Sigmoid colon (tissue), 7 donors: Measurements from ENCODE around the gene HIVEP3. TPM values are rescaled to one million over a fixed set of nuclear protein-coding genes. Genes with fewer than 3 reads are reported as not detected.

Experiments
- DNase-seq: peaks from one replicate; pipeline ENCODE4 v3.0.0-alpha.2; 2019
- H3K27ac ChIP-seq, 4 donors: fragments of 200-600 bp; sonication (generic); one replicate each; pipeline ENCODE4 v1.5.1; 2016 to 2019; ENCODE audit warnings: mild to moderate bottlenecking in 1 of 4
- H3K27me3 ChIP-seq, 3 donors: fragments of 200-600 bp; sonication (generic); one replicate each; pipeline ENCODE4 v1.5.1; 2019; ENCODE audit warnings: mild to moderate bottlenecking in 1 of 3
- H3K36me3 ChIP-seq, 4 donors: fragments of 200-600 bp; sonication (generic); one replicate each; pipeline ENCODE4 v1.5.1; 2016 to 2019
- H3K4me1 ChIP-seq, 4 donors: fragments of 200-600 bp; sonication (generic); one replicate each; pipeline ENCODE4 v1.5.1; 2017 to 2019
- H3K4me3 ChIP-seq, 4 donors: fragments of 200-600 bp; sonication (generic); one replicate each; pipeline ENCODE4 v1.5.1; 2017 to 2019; ENCODE audit warnings: mild to moderate bottlenecking in 2 of 4, moderate library complexity in 1 of 4
- H3K9me3 ChIP-seq, 4 donors: fragments of 200-600 bp in 3 of 4; sonication (generic) in 3 of 4; one replicate each; pipeline versions ENCODE4 v1.5.1 to v1.6.1; 2013 to 2019
- EP300 ChIP-seq, 4 donors: sonication (generic); formaldehyde crosslinking; IDR thresholded peaks; one replicate each; pipeline ENCODE4 v1.6.1; 2017; ENCODE audit warnings: antibody characterized with exemption in 4 of 4
- POLR2A ChIP-seq, 2 donors: fragments of 450-650 bp; IDR thresholded peaks; one replicate each; pipeline ENCODE4 v1.6.1; 2016; ENCODE audit warnings: antibody characterized with exemption in 2 of 2, mild to moderate bottlenecking in 2 of 2, moderate library complexity in 2 of 2
- POLR2AphosphoS5 ChIP-seq, 4 donors: sonication (generic); formaldehyde crosslinking; IDR thresholded peaks; one replicate each; pipeline ENCODE4 v1.6.1; 2017; ENCODE audit warnings: antibody characterized with exemption in 4 of 4
- WGBS, 2 donors: extraction: QIAGEN DNeasy Blood & Tissue Kit; methylation state at CpG; one replicate each; pipeline ENCODE4 v1.1.7; 2013; 5-methylcytosine and 5-hydroxymethylcytosine counted together
- intact Hi-C: fragments of 100-400 bp; cut with DNase I; formaldehyde crosslinking; loops from one replicate; pipeline ENCODE4 v1.15.1; 2023
- polyA plus RNA-seq, 3 donors: library from polyadenylated mRNA; stranded (reverse); fragments of 200-250 nt; gene quantifications; one replicate each; pipeline ENCODE4 v1.2.3, GENCODE V29; 2013
- total RNA-seq, 4 donors: library from RNA; depleted of rRNA; stranded (reverse); fragments of >200 nt; gene quantifications; one replicate each; pipeline ENCODE4 v1.1.0, GENCODE V29; 2016
- TF ChIP-seq, protein P1 (sequence below), 4 experiments: fragments of 450-650 bp in 3 of 4; fragments of 200-600 bp in 1 of 4; IDR thresholded peaks; one replicate each; pipeline ENCODE4 v1.5.1; 2016 to 2019; ENCODE audit warnings: antibody characterized with exemption in 4 of 4, mild to moderate bottlenecking in 3 of 4, moderate library complexity in 2 of 4
- donor health status: healthy with polysubstance abuse.
- donor health status: Bipolar disorder and iron deficiency.
- donor health status: healthy.

Gene HIVEP3
- total and polyA plus RNA-seq, 7 donors: 1.4 to 7.8 (median 3.2) TPM

DNA sequence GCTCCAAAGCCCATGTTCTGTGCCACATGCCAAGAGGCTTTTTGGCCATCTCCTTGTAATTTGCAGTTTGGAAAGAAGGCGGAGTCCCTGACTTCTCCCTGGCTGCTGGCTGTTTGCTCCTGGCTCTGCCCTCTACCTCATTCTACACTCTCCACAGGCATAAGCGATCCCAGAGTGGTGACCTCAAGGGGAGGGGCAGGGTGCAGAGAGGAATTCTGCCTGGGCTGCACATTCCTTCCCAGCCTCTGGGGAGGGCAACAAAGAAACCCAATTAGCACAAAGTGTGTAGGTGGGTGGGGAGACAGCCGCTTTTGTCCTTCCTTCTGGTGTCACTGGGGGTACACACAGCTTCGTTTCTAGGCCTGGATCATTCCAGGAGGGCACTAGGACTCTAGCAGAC is 95.3 kb downstream of the HIVEP3 start:
- Histone ChIP-seq H3K36me3 (no peaks in the 10 kb centered on the region), H3K4me3 (no peak overlapping the region), H3K9me3 (no peaks in the 10 kb centered on the region), H3K4me1 (peaks cover 0 to 9% (median 6%) of the 10 kb centered on the region in 4 donors), H3K27ac (no peak overlapping the region), H3K27me3 (no peaks in the 10 kb centered on the region)
- TF ChIP-seq, protein P1, sequence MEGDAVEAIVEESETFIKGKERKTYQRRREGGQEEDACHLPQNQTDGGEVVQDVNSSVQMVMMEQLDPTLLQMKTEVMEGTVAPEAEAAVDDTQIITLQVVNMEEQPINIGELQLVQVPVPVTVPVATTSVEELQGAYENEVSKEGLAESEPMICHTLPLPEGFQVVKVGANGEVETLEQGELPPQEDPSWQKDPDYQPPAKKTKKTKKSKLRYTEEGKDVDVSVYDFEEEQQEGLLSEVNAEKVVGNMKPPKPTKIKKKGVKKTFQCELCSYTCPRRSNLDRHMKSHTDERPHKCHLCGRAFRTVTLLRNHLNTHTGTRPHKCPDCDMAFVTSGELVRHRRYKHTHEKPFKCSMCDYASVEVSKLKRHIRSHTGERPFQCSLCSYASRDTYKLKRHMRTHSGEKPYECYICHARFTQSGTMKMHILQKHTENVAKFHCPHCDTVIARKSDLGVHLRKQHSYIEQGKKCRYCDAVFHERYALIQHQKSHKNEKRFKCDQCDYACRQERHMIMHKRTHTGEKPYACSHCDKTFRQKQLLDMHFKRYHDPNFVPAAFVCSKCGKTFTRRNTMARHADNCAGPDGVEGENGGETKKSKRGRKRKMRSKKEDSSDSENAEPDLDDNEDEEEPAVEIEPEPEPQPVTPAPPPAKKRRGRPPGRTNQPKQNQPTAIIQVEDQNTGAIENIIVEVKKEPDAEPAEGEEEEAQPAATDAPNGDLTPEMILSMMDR (IDR thresholded peaks at IDR 0.05): no peak
- TF ChIP-seq POLR2A (IDR thresholded peaks at IDR 0.05): no peak
- no peak for TF ChIP-seq POLR2AphosphoS5 (IDR thresholded peaks at IDR 0.05)
- TF ChIP-seq EP300 (IDR thresholded peaks at IDR 0.05): no peak
- 55 to 78% methylated on average over 4 of the region's 4 CpGs for WGBS, 2 donors
- intact Hi-C loops: no loop called here
- DNase-seq: no peak

DNA sequence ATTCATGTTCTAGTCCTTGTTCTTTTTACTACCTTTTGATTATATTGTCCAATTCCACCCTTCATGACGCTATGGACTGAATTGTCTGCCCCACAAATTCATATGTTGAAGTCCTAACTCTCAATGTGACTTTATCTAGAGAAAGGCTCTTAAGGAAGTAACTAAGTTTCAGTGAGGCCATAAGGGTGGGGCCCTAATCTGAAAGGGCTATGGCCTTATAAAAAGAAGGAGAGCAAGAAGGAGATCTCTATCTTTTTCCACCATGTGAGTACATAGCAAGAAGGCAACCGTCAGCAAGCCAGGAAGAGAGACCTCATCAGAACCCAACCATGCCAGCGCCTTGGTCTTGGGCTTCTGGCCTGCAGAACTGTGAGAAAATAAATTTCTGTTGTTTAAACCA is 95.9 kb downstream of the HIVEP3 start:
- Histone ChIP-seq H3K27ac (no peak overlapping the region), H3K9me3 (no peaks in the 10 kb centered on the region), H3K4me1 (peaks cover 0 to 3% (median under 1%) of the 10 kb centered on the region in 4 donors), H3K36me3 (no peaks in the 10 kb centered on the region), H3K27me3 (no peaks in the 10 kb centered on the region), H3K4me3 (no peak overlapping the region)
- intact Hi-C loops: no loop called here
- 35 to 70% methylated on average over 3 of the region's 3 CpGs for WGBS, 2 donors
- no peak for DNase-seq
- TF ChIP-seq POLR2AphosphoS5 (IDR thresholded peaks at IDR 0.05) (no peak), POLR2A (IDR thresholded peaks at IDR 0.05) (no peak), EP300 (IDR thresholded peaks at IDR 0.05) (no peak)
- TF ChIP-seq, protein P1 (IDR thresholded peaks at IDR 0.05): no peak

GRCh38 chr1:41819843-41820242 is 98.9 kb downstream of the HIVEP3 start:
- Histone ChIP-seq H3K9me3 (no peaks in the 10 kb centered on the region), H3K4me1 (no peaks in the 10 kb centered on the region), H3K36me3 (no peaks in the 10 kb centered on the region), H3K27me3 (no peaks in the 10 kb centered on the region), H3K4me3 (no peak overlapping the region), H3K27ac (no peak overlapping the region)
- TF ChIP-seq EP300 (IDR thresholded peaks at IDR 0.05) (no peak), POLR2A (IDR thresholded peaks at IDR 0.05) (no peak), POLR2AphosphoS5 (IDR thresholded peaks at IDR 0.05) (no peak)
- TF ChIP-seq, protein P1 (IDR thresholded peaks at IDR 0.05): no peak
- 85 to 94% methylated on average over 1 of the region's 1 CpG for WGBS, 2 donors
- no peak for DNase-seq
- intact Hi-C loops: no loop called here

GRCh38 chr1:41819069-41819468 is 99.7 kb downstream of the HIVEP3 start:
- intact Hi-C loops: no loop called here
- no peaks in the 10 kb centered on the region for H3K9me3 ChIP-seq
- no peaks in the 10 kb centered on the region for H3K27me3 ChIP-seq
- no peaks in the 10 kb centered on the region for H3K36me3 ChIP-seq
- TF ChIP-seq, protein P1 (IDR thresholded peaks at IDR 0.05): no peak
- TF ChIP-seq POLR2A (IDR thresholded peaks at IDR 0.05) (no peak), POLR2AphosphoS5 (IDR thresholded peaks at IDR 0.05) (no peak), EP300 (IDR thresholded peaks at IDR 0.05) (no peak)
- H3K27ac ChIP-seq: no peak overlapping the region
- DNase-seq: no peak
- H3K4me1 ChIP-seq: no peaks in the 10 kb centered on the region
- 84 to 92% methylated on average over 2 of the region's 2 CpGs for WGBS, 2 donors
- H3K4me3 ChIP-seq: no peak overlapping the region

GRCh38 chr1:41816061-41816460 is 102.7 kb downstream of the HIVEP3 start:
- no peaks in the 10 kb centered on the region for H3K27me3 ChIP-seq
- no peak overlapping the region for H3K4me3 ChIP-seq
- no peaks in the 10 kb centered on the region for H3K36me3 ChIP-seq
- TF ChIP-seq EP300 (IDR thresholded peaks at IDR 0.05): no peak
- H3K27ac ChIP-seq: no peak overlapping the region
- no peaks in the 10 kb centered on the region for H3K9me3 ChIP-seq
- 79 to 80% methylated on average over 3 of the region's 3 CpGs for WGBS, 2 donors
- no peaks in the 10 kb centered on the region for H3K4me1 ChIP-seq
- no peak for DNase-seq
- intact Hi-C loops: no loop called here
